Measurements from ENCODE around the gene SLC6A3.

DNA sequence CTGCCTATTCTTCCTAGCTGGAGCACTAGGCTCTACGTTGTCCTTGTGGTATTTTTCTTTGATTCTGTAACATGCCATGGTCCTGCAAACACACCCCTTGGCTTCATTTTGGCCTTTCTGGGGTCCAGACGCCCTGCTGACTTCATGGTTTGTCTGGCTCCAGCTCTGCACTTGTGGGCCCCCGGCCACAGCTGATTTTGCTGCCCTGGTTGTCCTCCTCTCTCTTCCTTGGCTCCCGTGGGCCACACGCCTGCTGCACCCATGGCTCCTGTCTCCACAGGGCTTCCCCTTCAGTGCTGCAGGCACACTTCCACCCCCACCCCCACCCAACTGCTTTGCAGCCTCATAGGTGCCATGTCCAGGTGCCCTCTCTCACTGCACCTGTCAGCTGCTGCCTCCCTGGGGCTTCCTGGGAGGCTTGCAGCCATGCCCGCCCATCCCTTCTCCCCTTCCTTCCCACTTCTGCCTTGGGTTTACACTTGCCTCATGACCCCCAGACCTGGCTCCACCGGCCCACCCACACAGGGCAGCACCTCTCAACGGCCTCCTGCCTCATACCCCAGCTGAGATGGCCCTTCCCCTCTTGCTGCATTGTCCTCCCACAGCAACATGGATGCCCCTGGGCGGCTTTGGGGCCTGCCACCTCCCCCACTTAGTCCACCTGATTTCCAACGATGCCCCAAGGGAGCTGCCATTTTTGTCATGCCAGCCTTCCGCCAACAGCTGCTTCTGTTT lies 25.6 kb downstream of the SLC6A3 start:
- TF ChIP-seq, protein P1, sequence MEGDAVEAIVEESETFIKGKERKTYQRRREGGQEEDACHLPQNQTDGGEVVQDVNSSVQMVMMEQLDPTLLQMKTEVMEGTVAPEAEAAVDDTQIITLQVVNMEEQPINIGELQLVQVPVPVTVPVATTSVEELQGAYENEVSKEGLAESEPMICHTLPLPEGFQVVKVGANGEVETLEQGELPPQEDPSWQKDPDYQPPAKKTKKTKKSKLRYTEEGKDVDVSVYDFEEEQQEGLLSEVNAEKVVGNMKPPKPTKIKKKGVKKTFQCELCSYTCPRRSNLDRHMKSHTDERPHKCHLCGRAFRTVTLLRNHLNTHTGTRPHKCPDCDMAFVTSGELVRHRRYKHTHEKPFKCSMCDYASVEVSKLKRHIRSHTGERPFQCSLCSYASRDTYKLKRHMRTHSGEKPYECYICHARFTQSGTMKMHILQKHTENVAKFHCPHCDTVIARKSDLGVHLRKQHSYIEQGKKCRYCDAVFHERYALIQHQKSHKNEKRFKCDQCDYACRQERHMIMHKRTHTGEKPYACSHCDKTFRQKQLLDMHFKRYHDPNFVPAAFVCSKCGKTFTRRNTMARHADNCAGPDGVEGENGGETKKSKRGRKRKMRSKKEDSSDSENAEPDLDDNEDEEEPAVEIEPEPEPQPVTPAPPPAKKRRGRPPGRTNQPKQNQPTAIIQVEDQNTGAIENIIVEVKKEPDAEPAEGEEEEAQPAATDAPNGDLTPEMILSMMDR (IDR thresholded peaks at IDR 0.05 in 4 of 5, conservative IDR thresholded peaks at IDR 0.05 in 1 of 5) = no peak
- no peak for TF ChIP-seq POLR2A (IDR thresholded peaks at IDR 0.05)
